ENCODE data around the gene GMCL2. TPM values are rescaled to one million over a fixed set of nuclear protein-coding genes. Genes with fewer than 3 reads are reported as not detected.

The GMCL2 gene
- total and polyA plus RNA-seq, 4 donors, result not detected

- Histone ChIP-seq H3K4me1 (ENCODE audit: control insufficient read depth in 4 of 4, insufficient read depth in 4 of 4, low read length in 3 of 4) (peaks cover 9 to 32% (median 29%) of the 10 kb centered on the region in 4 donors), H3K9me3 (ENCODE audit: control insufficient read depth in 4 of 4, low read length in 3 of 4) (no peaks in the 10 kb centered on the region), H3K27me3 (ENCODE audit: control insufficient read depth in 4 of 4, insufficient read depth in 4 of 4, low read length in 3 of 4) (no peaks in the 10 kb centered on the region), H3K27ac (ENCODE audit: low read depth in 1 of 2, low read length in 2 of 2) (peak overlapping the region; percentile 80 to 93), H3K36me3 (ENCODE audit: control insufficient read depth in 4 of 4, insufficient read depth in 3 of 4, low read depth in 1 of 4, low read length in 3 of 4) (peaks cover 17 to 38% (median 30%) of the 10 kb centered on the region in 4 donors), H3K9ac (ENCODE audit: low read depth in 1 of 2, low read length in 2 of 2) (peak overlapping the region; percentile 78 to 86), H3K4me3 (ENCODE audit: low read depth in 1 of 3, low read length in 3 of 3) (peak overlapping the region; percentile 51 to 99 (median 97))
- WGBS, result under 1% methylated on average over 90 of the region's 90 CpGs
- TF ChIP-seq ZBTB33 (IDR thresholded peaks at IDR 0.05) (no peak), FOXA1 (IDR thresholded peaks at IDR 0.05) (no peak), EGR1 (IDR thresholded peaks at IDR 0.05; ENCODE audit: low read depth in 2 of 2) (peak; percentile 83 to 93), RAD21 (IDR thresholded peaks at IDR 0.05) (no peak), GABPA (IDR thresholded peaks at IDR 0.05 in 1 of 2, conservative IDR thresholded peaks at IDR 0.05 in 1 of 2) (no peak), SP1 (IDR thresholded peaks at IDR 0.05) (no peak), HNF4A (conservative IDR thresholded peaks at IDR 0.05) (peak in 1 of 2 donors; percentile 6), FOXA2 (IDR thresholded peaks at IDR 0.05) (no peak), NR2F2 (IDR thresholded peaks at IDR 0.05) (no peak), TAF1 (conservative IDR thresholded peaks at IDR 0.05) (no peak), CTCF (IDR thresholded peaks at IDR 0.05; ENCODE audit: low read depth, low read length, missing input control) (no peak), JUND (IDR thresholded peaks at IDR 0.05) (no peak), RXRA (IDR thresholded peaks at IDR 0.05) (peak in 1 of 2 donors; percentile 8), YY1 (IDR thresholded peaks at IDR 0.05) (peak; percentile 23), HNF4G (IDR thresholded peaks at IDR 0.05) (no peak)
- TF ChIP-seq, protein P1, sequence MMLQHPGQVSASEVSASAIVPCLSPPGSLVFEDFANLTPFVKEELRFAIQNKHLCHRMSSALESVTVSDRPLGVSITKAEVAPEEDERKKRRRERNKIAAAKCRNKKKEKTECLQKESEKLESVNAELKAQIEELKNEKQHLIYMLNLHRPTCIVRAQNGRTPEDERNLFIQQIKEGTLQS (IDR thresholded peaks at IDR 0.05), result no peak
- TF ChIP-seq, protein P2, sequence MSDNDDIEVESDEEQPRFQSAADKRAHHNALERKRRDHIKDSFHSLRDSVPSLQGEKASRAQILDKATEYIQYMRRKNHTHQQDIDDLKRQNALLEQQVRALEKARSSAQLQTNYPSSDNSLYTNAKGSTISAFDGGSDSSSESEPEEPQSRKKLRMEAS (IDR thresholded peaks at IDR 0.05), result no peak
- TF ChIP-seq, protein P3, sequence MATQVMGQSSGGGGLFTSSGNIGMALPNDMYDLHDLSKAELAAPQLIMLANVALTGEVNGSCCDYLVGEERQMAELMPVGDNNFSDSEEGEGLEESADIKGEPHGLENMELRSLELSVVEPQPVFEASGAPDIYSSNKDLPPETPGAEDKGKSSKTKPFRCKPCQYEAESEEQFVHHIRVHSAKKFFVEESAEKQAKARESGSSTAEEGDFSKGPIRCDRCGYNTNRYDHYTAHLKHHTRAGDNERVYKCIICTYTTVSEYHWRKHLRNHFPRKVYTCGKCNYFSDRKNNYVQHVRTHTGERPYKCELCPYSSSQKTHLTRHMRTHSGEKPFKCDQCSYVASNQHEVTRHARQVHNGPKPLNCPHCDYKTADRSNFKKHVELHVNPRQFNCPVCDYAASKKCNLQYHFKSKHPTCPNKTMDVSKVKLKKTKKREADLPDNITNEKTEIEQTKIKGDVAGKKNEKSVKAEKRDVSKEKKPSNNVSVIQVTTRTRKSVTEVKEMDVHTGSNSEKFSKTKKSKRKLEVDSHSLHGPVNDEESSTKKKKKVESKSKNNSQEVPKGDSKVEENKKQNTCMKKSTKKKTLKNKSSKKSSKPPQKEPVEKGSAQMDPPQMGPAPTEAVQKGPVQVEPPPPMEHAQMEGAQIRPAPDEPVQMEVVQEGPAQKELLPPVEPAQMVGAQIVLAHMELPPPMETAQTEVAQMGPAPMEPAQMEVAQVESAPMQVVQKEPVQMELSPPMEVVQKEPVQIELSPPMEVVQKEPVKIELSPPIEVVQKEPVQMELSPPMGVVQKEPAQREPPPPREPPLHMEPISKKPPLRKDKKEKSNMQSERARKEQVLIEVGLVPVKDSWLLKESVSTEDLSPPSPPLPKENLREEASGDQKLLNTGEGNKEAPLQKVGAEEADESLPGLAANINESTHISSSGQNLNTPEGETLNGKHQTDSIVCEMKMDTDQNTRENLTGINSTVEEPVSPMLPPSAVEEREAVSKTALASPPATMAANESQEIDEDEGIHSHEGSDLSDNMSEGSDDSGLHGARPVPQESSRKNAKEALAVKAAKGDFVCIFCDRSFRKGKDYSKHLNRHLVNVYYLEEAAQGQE (IDR thresholded peaks at IDR 0.05), result no peak
- peak; percentile 81 for DNase-seq (ENCODE audit: low spot score)
Measured at GRCh38 chr5:178204935-178205748, 18.0 kb upstream of the GMCL2 start.

All from liver (tissue), 9 donors.